NK-92 (cell line): ENCODE data around the gene CALN1.
"Not testable (repeated sequence)": the region's sequence is repeated elsewhere in the genome, so short reads cannot be mapped to it uniquely, and the experiment has no call there.

Source experiments
- DNase-seq: peaks from one replicate; lab custom pipeline; 2025; ENCODE audit not compliant: unreplicated experiment; lab: John Stamatoyannopoulos, UW

CALN1 gene

DNA sequence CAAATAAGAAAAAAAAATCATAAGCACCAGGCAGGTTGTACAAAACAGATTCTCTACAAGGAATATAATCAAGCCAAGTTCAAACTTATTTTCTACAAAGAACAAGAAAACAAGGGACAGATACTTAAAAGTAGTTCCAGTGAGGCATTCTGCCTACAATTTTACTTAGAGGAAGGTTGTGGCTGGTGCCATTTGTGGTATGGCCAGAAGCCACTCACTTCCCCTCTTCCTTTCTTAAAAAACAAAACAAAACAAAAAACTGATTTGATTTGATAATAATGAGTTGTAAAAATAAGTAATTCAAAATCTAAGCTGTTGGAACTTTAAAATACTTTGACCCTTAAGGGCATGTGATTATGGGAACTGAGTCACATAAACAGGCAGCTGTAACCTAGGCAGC lies 420.6 kb downstream of the CALN1 start:
- no peak for DNase-seq

DNA sequence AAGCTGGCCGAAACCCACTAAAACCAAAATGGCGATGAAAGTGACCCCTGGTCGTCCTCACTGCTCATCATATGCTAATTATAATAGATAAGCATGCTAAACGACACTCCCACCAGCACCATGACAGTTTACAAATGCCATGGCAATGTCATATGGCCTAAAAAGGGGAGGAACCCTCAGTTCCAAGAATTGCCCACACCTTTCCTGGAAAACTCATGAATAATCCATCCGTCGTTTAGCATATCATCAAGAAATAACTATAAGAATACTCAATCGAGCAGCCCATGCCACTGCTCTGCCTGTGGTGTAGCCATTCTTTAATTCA lies 422.0 kb downstream of the CALN1 start:
- DNase-seq, result no peak

DNA sequence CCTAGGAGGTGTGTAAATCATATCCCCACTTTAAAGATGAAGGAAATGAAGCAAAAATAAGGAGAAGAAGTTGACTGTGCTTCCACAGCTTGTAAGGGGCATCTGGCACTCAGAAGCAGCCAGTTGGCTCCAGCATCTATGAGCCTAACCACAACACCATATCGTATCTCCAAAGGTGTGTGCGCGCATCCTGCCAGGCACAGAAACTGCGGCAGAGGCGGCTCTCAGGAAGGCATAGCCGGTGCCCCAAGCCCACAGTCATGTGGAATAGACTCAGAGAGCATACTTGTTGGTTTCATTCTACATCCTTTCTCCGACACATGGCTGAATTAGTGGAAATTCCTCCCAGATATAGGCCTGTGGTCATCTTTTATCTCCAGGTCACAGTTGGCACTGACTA lies 423.9 kb downstream of the CALN1 start:
- DNase-seq, result no peak

DNA sequence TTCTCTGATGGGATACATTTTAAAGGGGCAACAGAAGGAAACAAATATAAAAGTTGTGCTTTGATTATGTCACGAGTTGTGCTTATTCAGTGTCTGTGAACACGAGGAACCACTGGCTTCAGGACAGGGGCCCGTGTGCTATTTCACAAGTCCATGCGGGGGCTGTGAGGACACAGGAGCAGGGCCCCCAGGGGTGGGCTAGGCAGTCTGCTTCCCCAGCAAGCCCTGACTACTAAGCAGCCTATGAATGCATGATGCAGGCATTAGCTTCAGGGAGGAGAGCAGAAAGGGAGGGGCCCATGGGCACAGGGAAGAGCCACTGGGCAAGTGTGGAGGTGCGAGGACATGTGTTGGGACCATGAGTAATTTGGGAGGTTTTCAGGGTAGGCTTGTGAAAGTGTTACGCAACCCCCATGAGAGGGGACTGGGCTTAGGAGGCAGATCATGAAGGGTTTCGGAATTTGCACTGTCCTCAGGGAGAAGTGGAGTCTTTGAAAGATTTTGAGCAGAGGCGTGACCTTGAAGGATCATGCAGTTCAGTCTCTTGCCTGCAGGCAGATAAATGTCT lies 424.9 kb downstream of the CALN1 start:
- no peak for DNase-seq

DNA sequence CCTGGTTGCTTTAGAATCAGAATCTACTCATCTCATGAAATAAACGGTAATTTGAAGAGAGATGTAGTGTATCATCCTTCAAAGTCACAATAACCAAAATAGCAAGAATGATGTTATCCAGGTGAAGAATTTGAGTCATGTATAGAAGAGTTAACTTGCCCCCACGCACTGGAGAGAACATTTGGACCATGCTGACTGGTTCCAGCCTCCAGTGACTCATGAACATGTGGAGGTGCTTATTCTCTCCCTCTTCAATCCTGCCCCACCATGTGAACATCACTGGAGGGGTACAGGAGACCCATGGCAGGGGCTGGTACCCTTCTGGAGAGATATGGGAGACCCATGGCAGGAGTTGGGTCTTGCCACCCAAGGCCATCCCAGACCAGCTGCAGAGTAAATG lies 427.8 kb downstream of the CALN1 start:
- DNase-seq, result no peak

DNA sequence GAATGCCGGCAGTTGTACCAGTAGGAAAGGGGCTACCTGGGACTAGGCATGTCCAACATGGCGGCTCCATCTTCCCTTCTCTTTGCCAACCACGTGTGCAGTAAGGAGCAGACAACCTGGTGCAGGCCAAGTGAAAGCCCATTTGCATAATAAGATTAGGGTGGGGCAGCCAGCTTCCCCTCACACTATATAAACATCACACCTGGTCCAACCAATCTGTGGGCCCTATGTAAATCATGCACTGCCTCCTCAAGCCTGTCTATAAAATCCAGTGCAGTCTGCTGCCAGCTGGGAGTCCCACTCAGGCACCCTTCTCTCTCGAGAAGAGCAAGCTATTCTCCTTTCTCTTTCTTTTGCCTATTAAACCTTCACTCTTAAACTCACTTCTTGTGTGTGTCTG lies 429.3 kb downstream of the CALN1 start:
- DNase-seq, result no peak

DNA sequence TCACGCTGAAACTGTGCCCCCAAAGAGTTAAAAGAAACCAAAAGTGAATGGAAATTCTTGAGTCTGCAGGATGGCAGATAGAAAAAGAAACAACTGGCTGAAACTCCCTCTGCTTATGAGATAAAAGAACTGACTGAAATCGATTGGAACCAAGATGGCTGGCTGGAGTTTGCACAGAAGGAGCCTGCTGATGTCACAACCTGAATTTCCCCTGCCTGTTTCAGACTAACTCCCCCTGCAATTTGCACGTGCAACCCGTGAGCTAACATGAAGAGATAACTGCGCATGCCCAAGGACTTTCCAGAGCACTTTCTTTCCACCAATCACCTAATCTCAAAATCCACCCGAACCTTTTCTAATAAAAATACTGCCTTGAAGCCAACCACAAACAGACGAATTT lies 435.5 kb downstream of the CALN1 start:
- no peak for DNase-seq

DNA sequence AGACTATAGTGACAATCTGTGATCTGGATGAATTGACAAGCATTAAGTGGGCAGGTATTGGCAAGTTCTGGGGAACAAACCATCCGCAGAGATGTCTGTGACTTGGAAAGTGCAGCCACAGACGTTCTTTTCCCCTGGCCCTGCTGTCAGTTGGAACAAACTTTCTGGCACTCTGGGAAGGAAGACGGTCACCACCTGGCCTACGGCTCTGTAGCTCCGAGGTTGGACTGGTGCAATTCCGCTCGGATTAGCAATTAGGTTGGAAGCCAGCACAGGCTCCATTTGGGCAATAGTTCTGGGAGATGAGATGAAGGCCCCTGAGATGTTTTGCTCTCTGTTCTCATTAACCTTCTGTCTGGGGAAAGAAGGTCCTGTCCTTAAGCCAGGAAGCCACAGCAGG lies 437.5 kb downstream of the CALN1 start:
- DNase-seq, result no peak

DNA sequence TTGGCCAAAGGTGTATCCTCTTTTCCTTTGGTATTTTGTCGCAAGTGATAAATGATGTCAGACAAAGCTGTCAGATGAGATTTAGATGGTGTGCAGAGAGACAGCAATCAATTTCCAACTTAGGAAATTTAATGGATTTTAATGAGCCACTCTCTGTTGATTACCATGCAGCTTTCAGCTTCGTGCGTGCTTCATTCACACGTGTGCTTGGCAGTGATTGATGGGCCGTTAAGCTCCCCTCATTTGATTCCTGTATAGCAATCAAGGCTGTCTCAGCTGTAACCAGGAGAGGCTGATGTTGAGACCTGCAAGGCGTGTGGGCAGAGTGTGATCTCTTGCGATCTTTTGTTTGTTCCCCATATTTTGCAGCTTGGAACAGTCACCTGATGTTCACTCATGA lies 439.6 kb downstream of the CALN1 start:
- DNase-seq, result no peak

DNA sequence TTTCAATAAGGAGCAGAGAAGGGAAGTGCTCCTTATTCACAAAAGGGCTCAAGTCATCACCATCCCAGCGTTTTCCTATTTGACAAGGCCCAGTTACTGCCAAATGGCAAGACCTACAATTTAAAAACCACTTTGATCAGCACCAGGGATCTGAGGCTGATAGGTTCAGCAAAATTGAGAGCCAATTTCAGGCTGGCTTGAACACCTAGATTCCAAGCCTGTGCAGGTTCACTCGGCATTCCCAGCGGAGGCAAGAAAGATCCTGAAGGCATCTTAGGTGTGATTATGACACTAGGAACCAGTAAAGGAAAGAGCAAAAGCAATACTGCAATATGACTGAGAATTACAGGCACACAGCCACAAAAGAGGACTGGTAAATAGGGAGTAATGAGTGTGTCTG lies 441.4 kb downstream of the CALN1 start:
- DNase-seq, result no peak

DNA sequence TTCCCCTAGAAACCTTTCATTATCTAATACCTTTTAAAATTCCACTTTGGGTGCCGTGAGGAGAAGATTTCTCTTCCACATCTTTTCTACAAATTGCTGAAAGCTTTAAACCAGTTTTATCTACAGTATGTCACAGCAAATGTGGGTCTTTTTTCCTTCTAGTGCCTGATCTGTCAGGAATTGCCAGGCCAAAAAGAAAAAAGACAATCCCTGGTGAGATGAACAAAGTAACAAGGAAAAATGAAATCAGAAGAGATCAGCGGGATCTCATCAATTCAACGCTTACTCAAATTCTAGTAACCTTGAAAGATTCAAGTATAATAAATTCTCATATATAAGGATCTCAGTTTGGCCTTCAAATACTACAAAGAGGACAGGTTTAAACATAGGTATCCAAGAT lies 449.5 kb downstream of the CALN1 start:
- no peak for DNase-seq

DNA sequence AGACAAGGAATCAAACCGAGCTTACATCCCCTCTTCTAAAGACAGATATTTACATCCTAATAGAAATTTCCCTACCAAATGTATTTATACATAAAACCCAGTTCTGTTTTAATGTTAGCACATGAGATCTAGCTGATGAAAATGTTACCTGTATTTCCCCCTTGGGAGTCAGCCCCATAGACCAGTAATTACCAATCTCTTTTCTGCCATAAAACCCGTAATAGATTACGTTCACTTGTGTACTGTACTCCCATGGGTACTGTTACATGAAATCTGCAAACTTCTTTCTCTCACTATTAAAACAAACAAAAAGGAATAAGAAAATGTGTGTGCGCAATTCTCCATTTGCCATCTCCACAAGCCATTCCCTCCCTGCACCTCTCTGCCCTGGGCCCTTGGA lies 450.9 kb downstream of the CALN1 start:
- no peak for DNase-seq

DNA sequence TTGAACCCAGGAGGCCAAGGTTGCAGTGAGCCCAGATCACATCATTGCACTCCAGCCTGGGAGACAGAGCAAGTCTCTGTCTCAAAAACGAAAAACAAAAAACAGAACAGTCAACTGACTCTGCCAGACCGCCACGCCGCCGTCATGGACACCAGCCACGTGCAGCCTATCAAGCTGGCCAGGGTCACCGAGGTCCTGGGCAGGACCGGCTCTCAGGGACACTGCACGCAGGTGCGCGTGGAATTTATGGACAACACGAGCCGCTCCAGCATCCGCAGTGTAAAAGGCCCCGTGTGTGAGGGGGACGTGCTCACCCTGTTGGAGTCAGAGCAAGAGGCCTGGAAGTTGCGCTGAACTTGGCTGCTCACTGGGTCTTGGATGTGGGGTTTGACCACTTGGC lies 470.0 kb downstream of the CALN1 start:
- DNase-seq, result no peak

DNA sequence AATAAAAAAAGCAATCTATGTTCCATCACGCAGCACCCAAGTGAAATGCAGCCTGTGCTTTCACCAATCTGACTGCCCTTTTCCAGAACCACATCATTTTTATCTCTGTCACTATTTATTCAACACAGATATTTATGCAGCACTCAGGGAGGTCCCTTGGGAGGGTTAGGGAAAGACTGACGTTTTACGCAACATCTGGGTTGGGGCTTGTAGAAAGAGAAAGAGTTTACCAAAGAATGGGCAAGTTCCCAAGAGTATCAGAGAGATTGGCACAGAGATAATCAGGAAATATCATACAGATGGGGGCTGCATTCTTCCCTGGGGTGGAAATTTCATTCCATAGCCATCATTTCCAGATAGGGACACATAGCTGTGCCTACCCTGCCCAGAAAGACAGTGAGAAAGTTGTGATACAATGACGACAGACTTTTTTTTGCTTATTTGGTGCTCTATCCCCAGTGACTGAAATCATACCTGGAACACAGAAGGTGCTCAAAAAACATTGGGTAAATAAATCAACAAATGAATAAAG lies 474.2 kb downstream of the CALN1 start:
- no peak for DNase-seq

DNA sequence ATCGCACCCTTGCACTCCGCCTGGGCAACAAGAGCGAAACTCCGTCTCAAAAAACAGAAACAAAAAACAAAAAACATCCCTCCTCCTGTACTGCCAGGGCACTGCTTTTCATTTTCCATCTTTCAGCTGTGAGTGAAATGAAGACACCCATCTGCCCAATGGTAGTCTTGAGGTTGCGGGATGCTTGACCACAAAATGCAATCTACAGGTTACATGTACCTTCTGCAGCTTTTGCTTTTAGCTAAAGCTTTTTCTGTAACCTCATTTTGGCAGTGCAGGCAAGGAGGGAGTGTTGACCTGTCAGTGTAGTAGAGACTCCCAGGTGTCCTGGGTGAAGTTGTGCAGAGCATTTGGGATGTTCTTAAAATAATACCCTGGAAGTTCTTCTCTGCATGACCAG lies 476.5 kb downstream of the CALN1 start:
- no peak for DNase-seq

DNA sequence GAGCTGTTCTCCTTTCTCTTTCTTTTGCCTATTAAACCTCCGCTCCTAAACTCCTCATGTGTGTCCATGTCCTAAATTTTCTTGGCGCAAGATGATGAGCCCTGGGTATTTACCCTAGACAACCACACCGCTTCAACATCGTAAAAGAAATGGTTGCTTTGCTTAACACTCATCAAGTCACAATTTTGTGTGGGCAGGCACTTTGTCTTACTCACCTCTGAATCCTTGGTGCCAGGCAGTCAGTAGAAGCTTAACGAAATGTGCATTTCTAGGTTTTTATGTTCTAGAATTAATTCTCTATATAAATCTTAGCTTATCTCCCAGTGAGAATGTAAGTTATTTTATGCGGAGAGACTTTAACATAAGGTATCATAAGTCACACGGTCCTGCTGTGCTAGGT lies 478.7 kb downstream of the CALN1 start:
- no peak for DNase-seq

DNA sequence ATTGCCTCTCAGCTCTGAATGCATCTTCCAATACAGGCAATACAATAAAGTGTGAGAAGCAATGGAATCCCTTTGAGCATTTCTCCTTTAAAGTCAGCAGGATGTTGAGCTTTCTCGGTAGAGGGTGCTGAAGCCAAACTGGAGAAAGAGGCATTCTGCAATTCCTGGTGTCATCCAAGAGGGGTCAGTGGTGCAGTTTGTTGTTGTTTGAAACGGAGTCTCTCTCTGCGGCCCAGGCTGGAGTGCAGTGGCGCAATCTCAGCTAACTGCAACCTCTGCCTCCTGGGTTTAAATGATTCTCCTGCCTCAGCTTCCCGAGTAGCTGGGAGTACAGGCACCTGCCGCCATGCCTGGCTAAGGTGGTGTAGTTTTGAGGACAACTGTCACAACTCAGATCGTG lies 486.5 kb downstream of the CALN1 start:
- no peak for DNase-seq

DNA sequence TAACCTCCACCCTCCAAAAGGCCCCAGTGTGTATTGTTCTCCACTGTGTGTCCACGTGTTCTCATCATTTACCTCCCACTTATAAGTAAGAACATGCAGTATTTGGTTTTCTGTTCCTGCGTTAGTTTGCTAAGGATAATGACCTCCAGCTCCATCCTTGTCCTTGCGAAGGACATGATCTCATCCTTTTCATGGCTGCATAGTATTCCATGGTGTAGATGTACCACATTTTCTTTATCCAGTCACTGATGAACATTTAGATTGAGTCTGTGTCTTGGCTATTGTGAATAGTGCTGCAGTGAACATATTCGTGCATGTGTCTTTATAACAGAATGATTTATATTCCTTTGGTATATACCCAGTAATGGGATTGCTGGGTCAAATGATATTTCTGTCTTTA lies 497.9 kb downstream of the CALN1 start:
- not testable (repeated sequence) for DNase-seq

DNA sequence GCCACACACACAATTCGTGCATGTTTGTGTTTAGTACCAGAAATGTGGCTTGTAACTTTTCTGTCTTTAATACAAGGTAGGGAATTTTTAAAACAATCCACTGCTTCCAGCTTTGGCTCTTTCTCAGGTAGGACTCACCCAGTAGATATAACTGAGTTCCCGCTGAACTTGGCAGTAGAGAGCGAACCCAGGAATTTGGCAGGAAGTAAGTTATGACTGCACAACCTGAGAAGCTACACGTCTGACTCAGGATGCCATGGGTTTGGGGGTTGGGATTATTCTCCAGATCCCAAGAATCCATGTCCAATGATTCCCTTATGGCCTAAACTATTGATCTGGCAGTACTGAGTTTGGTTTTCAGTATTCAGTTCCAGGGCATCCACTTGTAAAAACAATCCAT lies 499.7 kb downstream of the CALN1 start:
- DNase-seq, result no peak

DNA sequence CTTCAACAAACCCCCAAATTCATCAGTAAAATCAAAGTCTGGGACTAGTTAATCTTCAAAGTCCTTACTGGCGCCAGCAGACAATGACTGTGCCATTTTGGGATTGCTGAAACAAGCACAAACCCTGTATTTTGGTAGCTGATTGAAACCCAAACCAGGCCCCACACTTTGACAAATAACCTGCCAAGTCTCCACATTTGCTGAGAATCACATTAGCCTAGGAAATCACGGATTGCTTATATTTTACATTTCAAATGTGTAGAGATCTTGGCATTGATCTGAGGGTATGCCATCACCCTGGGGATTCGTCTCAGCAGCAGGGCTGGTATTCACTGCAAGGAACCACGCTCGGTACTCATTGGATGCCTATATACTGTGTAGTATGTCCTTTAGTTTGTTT lies 501.1 kb downstream of the CALN1 start:
- DNase-seq, result no peak

DNA sequence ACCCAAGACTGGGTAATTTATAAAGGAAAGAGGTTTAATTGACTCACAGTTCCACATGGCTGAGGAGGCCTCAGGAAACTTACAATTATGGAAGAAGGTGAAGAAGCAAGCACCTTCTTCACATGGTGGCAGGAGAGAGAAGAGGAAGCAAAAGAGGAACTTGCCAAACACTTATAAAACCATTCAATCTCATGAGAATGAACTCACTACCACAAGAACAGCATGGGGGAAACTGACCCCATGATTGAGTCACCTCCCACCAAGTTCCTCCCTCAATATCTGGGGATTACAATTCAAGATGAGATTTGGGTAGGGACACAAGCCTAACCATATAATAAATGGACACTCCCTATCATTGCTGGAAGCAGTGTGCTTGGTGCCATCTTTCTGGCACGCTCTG lies 506.3 kb downstream of the CALN1 start:
- no peak for DNase-seq

DNA sequence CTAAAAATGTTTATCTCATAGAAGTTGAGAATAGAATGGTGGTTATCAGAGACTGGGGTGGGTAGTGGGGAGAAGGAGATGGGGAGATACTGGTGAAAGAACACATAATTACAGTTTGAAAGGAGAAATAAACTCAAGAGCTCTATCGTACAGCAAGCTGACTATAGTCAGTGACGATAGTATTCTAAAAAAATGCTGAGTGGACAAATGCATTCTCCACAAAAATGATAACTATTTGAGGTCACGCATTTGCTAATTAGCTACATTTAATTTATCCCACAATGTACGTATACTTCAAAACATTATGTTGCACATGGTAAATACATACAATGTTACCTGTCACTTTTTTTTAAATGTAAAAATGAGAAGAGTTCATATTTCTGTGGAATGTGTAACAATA lies 507.7 kb downstream of the CALN1 start:
- no peak for DNase-seq

DNA sequence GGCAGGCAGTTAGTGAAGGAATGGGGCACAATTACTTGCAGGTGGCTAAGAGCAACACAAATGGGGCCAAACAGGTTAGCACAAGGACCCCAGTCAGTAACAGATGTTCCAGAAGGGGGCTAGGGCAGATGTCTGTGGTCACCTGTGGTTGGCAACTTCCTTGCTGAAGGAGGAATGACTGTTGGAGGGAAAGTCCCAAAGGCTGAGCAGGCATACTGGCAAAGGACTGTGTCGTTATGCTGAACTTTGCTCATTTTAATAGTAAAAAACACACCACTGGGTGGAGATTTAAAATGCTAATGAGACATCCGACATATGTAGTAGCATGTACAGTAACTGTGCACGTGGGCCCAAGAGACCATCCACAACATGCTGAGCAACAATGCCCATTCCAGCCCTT lies 511.6 kb downstream of the CALN1 start:
- no peak for DNase-seq

DNA sequence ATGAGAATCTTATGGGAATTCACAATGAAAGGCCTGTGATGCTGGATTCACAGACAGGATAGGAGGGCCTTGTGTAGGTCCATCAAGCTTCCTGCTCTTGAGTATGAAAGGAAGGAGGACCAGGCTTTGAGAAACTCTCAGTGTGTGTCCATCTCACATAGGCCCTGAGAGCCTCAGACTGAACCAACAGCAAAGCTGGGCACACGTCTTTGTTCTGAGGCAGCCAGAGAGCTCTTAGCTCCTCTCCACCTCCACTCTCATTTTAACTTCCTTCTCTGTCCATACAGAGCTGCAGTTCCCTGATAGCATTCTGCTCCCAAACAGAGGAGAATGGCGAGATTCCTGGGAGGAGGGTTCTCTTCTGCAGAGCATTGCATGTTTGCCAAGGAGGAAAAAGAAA lies 515.6 kb downstream of the CALN1 start:
- no peak for DNase-seq
